SU-DHL-6 (cell line): ENCODE data around the gene ENOX1.

Source experiments
- CTCF ChIP-seq: fragments of 200-600 bp; sonication (generic); IDR thresholded peaks from one replicate; pipeline ENCODE4 v1.5.1; 2017; ENCODE audit warnings: antibody characterized with exemption, mild to moderate bottlenecking, low read length, moderate library complexity; ENCODE audit not compliant: insufficient read depth, poor library complexity, severe bottlenecking
- EZH2phosphoT487 ChIP-seq: fragments of 200-600 bp; sonication (generic), shearing (Covaris generic); conservative IDR thresholded peaks from 2 replicates; pipeline ENCODE4 v1.6.1; 2018; ENCODE audit warnings: mild to moderate bottlenecking, antibody characterized with exemption, low read length, moderate library complexity, mixed read lengths

- TF ChIP-seq CTCF: no peak
- TF ChIP-seq EZH2phosphoT487: no peak
These were observed 413.4 kb downstream of the ENOX1 start for GRCh38 chr13:43373400-43373799.
